Left ventricle myocardium inferior (tissue), 1 donor: ENCODE results near the gene CRACR2B. TPM values are rescaled to one million over a fixed set of nuclear protein-coding genes. Genes with fewer than 3 reads are reported as not detected.

Experiments
- DNase-seq: peaks from one replicate; pipeline ENCODE4 v3.0.0-alpha.2; 2020
- H3K27ac ChIP-seq: fragments of 200-600 bp; replicated peaks from 2 replicates; pipeline ENCODE4 v1.8.0; 2021
- H3K27me3 ChIP-seq: fragments of 200-600 bp; 2 replicates; pipeline ENCODE4 v1.8.0; 2021; ENCODE audit warnings: low read depth
- H3K36me3 ChIP-seq: fragments of 200-600 bp; 2 replicates; pipeline ENCODE4 v1.8.0; 2021
- H3K4me1 ChIP-seq: fragments of 200-600 bp; 2 replicates; pipeline ENCODE4 v1.8.0; 2021
- H3K4me3 ChIP-seq: fragments of 200-600 bp; 2 replicates; pipeline ENCODE4 v1.8.0; 2021; ENCODE audit warnings: mild to moderate bottlenecking, moderate library complexity
- H3K9me3 ChIP-seq: fragments of 200-600 bp; replicated peaks from 2 replicates; pipeline ENCODE4 v1.8.0; 2021
- CTCF ChIP-seq: fragments of 200-600 bp; IDR thresholded peaks from 2 replicates; pipeline ENCODE4 v1.8.0; 2021; ENCODE audit warnings: antibody characterized with exemption, mild to moderate bottlenecking, borderline replicate concordance
- intact Hi-C: fragments of 100-400 bp; cut with micrococcal nuclease; formaldehyde crosslinking; loops from one replicate; pipeline ENCODE4 v1.11.0; 2022
- long read RNA-seq: library from polyadenylated mRNA; unstranded; transcript quantifications from one replicate; pipeline ENCODE4 v2.0.0, GENCODE V29; 2021
- total RNA-seq: library from RNA; stranded (reverse); fragmentation: NEBNext Ultra II Directional; extraction: Animal tissue kit (Norgen Biotek cat#: 25700); gene quantifications from one replicate; pipeline ENCODE4 v1.2.1, GENCODE V29; 2021
- donor health status: DM: no; HTN: yes; CAD: no; lungs with severe emphysema.

The CRACR2B gene
- 23.2 TPM for total RNA-seq
- long read RNA-seq, partial matches to known transcripts = 19 of 78 reads
- long read RNA-seq, other reads (novel, unspliced or antisense) = 52 of 78 reads

- Histone ChIP-seq H3K27me3 (no peaks in the 10 kb centered on the region), H3K27ac (peak within 1 kb of the TSS; percentile 92)
These were observed at the start of gene CRACR2B for GRCh38 chr11:827897-828192. CRACR2B (plus strand) TSS chr11:827919; CDS start chr11:828608, 689 bp downstream.

GRCh38 chr11:778976-779954 is 48.5 kb upstream of the CRACR2B start:
- no peak overlapping the region for H3K4me3 ChIP-seq
- no peak overlapping the region for H3K27ac ChIP-seq
- H3K36me3 ChIP-seq = no peaks in the 10 kb centered on the region
- no peaks in the 10 kb centered on the region for H3K9me3 ChIP-seq
- H3K27me3 ChIP-seq = no peaks in the 10 kb centered on the region
- TF ChIP-seq CTCF = no peak
- peaks cover 55% of the 10 kb centered on the region for H3K4me1 ChIP-seq
- no peak for DNase-seq
- intact Hi-C loops = no loop called here

More at GRCh38 chr11:827897-828192, at the start of gene CRACR2B:
- intact Hi-C loops = no loop called here
- no peak for TF ChIP-seq CTCF
- H3K36me3 ChIP-seq = peaks cover 31% of the 10 kb centered on the region
- peaks cover 87% of the 10 kb centered on the region for H3K4me1 ChIP-seq
- H3K4me3 ChIP-seq = peak within 1 kb of the TSS; percentile 73
- DNase-seq = no peak
- no peaks in the 10 kb centered on the region for H3K9me3 ChIP-seq

- H3K36me3 ChIP-seq = no peaks in the 10 kb centered on the region
- intact Hi-C loops = no loop called here
- DNase-seq = no peak
- peaks cover 50% of the 10 kb centered on the region for H3K4me1 ChIP-seq
- no peaks in the 10 kb centered on the region for H3K27me3 ChIP-seq
- no peak overlapping the region for H3K4me3 ChIP-seq
- H3K9me3 ChIP-seq = no peaks in the 10 kb centered on the region
- H3K27ac ChIP-seq = no peak overlapping the region
- no peak for TF ChIP-seq CTCF
These were observed 47.7 kb upstream of the CRACR2B start for GRCh38 chr11:779955-780532.

GRCh38 chr11:782264-783174 is 45.2 kb upstream of the CRACR2B start:
- Histone ChIP-seq H3K27ac (no peak overlapping the region), H3K27me3 (no peaks in the 10 kb centered on the region), H3K36me3 (no peaks in the 10 kb centered on the region), H3K9me3 (no peaks in the 10 kb centered on the region), H3K4me3 (no peak overlapping the region), H3K4me1 (peaks cover 29% of the 10 kb centered on the region)
- intact Hi-C loops = no loop called here
- no peak for TF ChIP-seq CTCF
- DNase-seq = no peak

GRCh38 chr11:783581-784015 is 44.1 kb upstream of the CRACR2B start:
- no peaks in the 10 kb centered on the region for H3K9me3 ChIP-seq
- peak; percentile 68 for DNase-seq
- no peaks in the 10 kb centered on the region for H3K36me3 ChIP-seq
- peaks cover 18% of the 10 kb centered on the region for H3K4me1 ChIP-seq
- intact Hi-C loops = no loop called here
- H3K27ac ChIP-seq = peak overlapping the region; percentile 12
- TF ChIP-seq CTCF = peak; percentile 70
- no peak overlapping the region for H3K4me3 ChIP-seq
- H3K27me3 ChIP-seq = peaks cover 8% of the 10 kb centered on the region
